ENCODE measurements around the gene S100A8. TPM values are rescaled to one million over a fixed set of nuclear protein-coding genes. Genes with fewer than 3 reads are reported as not detected.

The S100A8 gene
- polyA plus RNA-seq, 3 donors = 4,193 to 30,135 (median 27,689) TPM

DNA sequence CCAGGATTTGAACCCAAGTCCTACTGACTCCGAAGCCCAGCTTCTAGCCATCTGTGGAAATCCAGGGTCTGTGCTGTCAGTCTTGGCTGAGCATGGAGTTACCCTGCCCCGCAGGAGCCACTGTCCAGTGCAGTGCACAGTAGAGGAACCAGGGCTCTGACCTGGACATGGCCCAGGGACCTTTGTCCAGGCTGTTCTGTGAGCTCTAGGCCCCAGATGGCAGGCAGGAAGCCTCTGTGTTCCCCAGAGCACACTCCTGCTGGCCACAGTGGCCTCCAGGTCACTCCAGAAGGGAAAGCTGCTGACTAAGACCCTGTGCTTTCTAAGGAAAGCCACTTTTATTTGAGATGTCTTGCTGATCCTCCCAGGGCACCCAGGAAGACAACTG lies 39.3 kb upstream of the S100A8 start:
- Histone ChIP-seq H3K9ac (ENCODE audit: insufficient read depth, low read length, poor library complexity, severe bottlenecking) (no peak overlapping the region), H3K27ac (ENCODE audit: low read depth in 1 of 2, low read length in 2 of 2) (no peak overlapping the region), H3K27me3 (ENCODE audit: control insufficient read depth in 2 of 2, insufficient read depth in 2 of 2, low read length in 2 of 2) (no peaks in the 10 kb centered on the region), H3K4me2 (replicated peaks; ENCODE audit: extremely low read depth, low read length, poor library complexity, severe bottlenecking) (no peak overlapping the region), H3K4me1 (ENCODE audit: control insufficient read depth in 1 of 2, insufficient read depth in 2 of 2, low read length in 2 of 2) (no peaks in the 10 kb centered on the region), H3K4me3 (replicated peaks in 1 of 3; ENCODE audit: low read depth in 2 of 3, low read length in 3 of 3) (no peak overlapping the region), H3K9me3 (replicated peaks in 1 of 2; ENCODE audit: control insufficient read depth in 1 of 2, insufficient read depth in 1 of 2, low read length in 2 of 2) (no peaks in the 10 kb centered on the region), H3K36me3 (replicated peaks in 1 of 2; ENCODE audit: control insufficient read depth in 1 of 2, insufficient read depth in 2 of 2, low read length in 2 of 2) (no peaks in the 10 kb centered on the region), H3K79me2 (ENCODE audit: insufficient read depth, low read length) (no peaks in the 10 kb centered on the region), H4K20me1 (ENCODE audit: insufficient read depth, low read length) (no peaks in the 10 kb centered on the region), H2AFZ (ENCODE audit: insufficient read depth, low read depth, low read length, poor library complexity, severe bottlenecking) (no peak overlapping the region)
- 96% methylated on average over 2 of the region's 2 CpGs for WGBS (ENCODE audit: insufficient coverage)
- Mint-ChIP-seq H3K27ac (no peak overlapping the region), H3K27me3 (ENCODE audit: low read depth in 3 of 3) (peaks cover 21 to 24% (median 23%) of the 10 kb centered on the region in 3 donors), H3K9me3 (peaks cover 0 to 1% (median 0%) of the 10 kb centered on the region in 7 donors), H3K4me1 (no peaks in the 10 kb centered on the region), H3K36me3 (no peaks in the 10 kb centered on the region), H3K4me3 (no peak overlapping the region)
- intact Hi-C loops (cut with micrococcal nuclease) = no loop called here
- TF ChIP-seq CTCF (IDR thresholded peaks at IDR 0.05) = no peak
- DNase-seq = no peak

- DNase-seq = no peak
- H3K27me3 Mint-ChIP-seq (ENCODE audit: low read depth in 3 of 3) = peaks cover 21 to 26% (median 22%) of the 10 kb centered on the region in 3 donors
- Histone ChIP-seq H3K9me3 (replicated peaks in 1 of 2; ENCODE audit: control insufficient read depth in 1 of 2, insufficient read depth in 1 of 2, low read length in 2 of 2) (no peaks in the 10 kb centered on the region), H3K36me3 (replicated peaks in 1 of 2; ENCODE audit: control insufficient read depth in 1 of 2, insufficient read depth in 2 of 2, low read length in 2 of 2) (no peaks in the 10 kb centered on the region), H2AFZ (ENCODE audit: insufficient read depth, low read depth, low read length, poor library complexity, severe bottlenecking) (no peak overlapping the region), H3K4me3 (replicated peaks in 1 of 3; ENCODE audit: low read depth in 2 of 3, low read length in 3 of 3) (no peak overlapping the region), H3K9ac (ENCODE audit: insufficient read depth, low read length, poor library complexity, severe bottlenecking) (no peak overlapping the region), H3K79me2 (ENCODE audit: insufficient read depth, low read length) (no peaks in the 10 kb centered on the region), H3K27ac (ENCODE audit: low read depth in 1 of 2, low read length in 2 of 2) (no peak overlapping the region), H3K27me3 (ENCODE audit: control insufficient read depth in 2 of 2, insufficient read depth in 2 of 2, low read length in 2 of 2) (no peaks in the 10 kb centered on the region), H3K4me2 (replicated peaks; ENCODE audit: extremely low read depth, low read length, poor library complexity, severe bottlenecking) (no peak overlapping the region), H3K4me1 (ENCODE audit: control insufficient read depth in 1 of 2, insufficient read depth in 2 of 2, low read length in 2 of 2) (no peaks in the 10 kb centered on the region), H4K20me1 (ENCODE audit: insufficient read depth, low read length) (no peaks in the 10 kb centered on the region)
- WGBS (ENCODE audit: insufficient coverage) = 96% methylated on average over 7 of the region's 7 CpGs
- no peaks in the 10 kb centered on the region for H3K4me1 Mint-ChIP-seq
- peaks cover 0 to 1% (median 0%) of the 10 kb centered on the region in 7 donors for H3K9me3 Mint-ChIP-seq
- intact Hi-C loops (cut with micrococcal nuclease) = no loop called here
- no peak overlapping the region for H3K27ac Mint-ChIP-seq
- no peak for TF ChIP-seq CTCF (IDR thresholded peaks at IDR 0.05)
- H3K4me3 Mint-ChIP-seq = no peak overlapping the region
- H3K36me3 Mint-ChIP-seq = no peaks in the 10 kb centered on the region
Observed at GRCh38 chr1:153429266-153430165, 38.6 kb upstream of the S100A8 start.

Measured in CD14-positive monocyte (primary cell).